ENCODE measurements around the gene RBM6.
A peak's percentile ranks its signal among the peaks of the same experiment; 100 is the strongest.

- TF ChIP-seq CTCF (IDR thresholded peaks at IDR 0.05) (peak in 3 of 12 donors; percentile 8 to 26 (median 21)), POLR2A (IDR thresholded peaks at IDR 0.05) (peak in 1 of 2 donors; percentile 83)
Measured at GRCh38 chr3:49939858-49940666, at the start of gene RBM6.

All from heart left ventricle (tissue), 13 donors.